Omental fat pad (tissue), 4 donors: ENCODE results near the gene ARHGEF4. TPM values are rescaled to one million over a fixed set of nuclear protein-coding genes. Genes with fewer than 3 reads are reported as not detected.

Experiments used
- ATAC-seq: fragments of 150-250 bp; one replicate; pipeline ENCODE4 v1.9.1; 2016; ENCODE audit warnings: mild to moderate bottlenecking, moderate library complexity; ENCODE audit not compliant: low FRiP score
- DNase-seq: peaks from one replicate; pipeline ENCODE4 v3.0.0-alpha.2; 2019; ENCODE audit warnings: low spot score
- CTCF ChIP-seq, 3 donors: fragments of 450-650 bp; IDR thresholded peaks; one replicate each; pipeline ENCODE4 v1.5.1; 2016 to 2017; ENCODE audit warnings: antibody characterized with exemption in 3 of 3, mild to moderate bottlenecking in 3 of 3, moderate library complexity in 2 of 3
- total RNA-seq, 4 donors: library from RNA; depleted of rRNA; stranded (reverse); fragments of >200 nt; gene quantifications; one replicate each; pipeline ENCODE4 v1.1.0, GENCODE V29; 2016

ARHGEF4 gene
- total RNA-seq, 4 donors from 2014 or later: 2.0 to 18.0 (median 15.0) TPM

- DNase-seq (no peak), ATAC-seq (no peak)
- no peak for TF ChIP-seq CTCF (IDR thresholded peaks at IDR 0.05)
Observed at GRCh38 chr2:130826821-130827501, 9.8 kb upstream of the ARHGEF4 start.

GRCh38 chr2:130827502-130828251, 9.0 kb upstream of the ARHGEF4 start:
- TF ChIP-seq CTCF (IDR thresholded peaks at IDR 0.05): no peak
- no peak for DNase-seq

GRCh38 chr2:130828461-130828860, 8.3 kb upstream of the ARHGEF4 start:
- TF ChIP-seq CTCF (IDR thresholded peaks at IDR 0.05): no peak
- ATAC-seq: no peak
- no peak for DNase-seq

More at GRCh38 chr2:130827502-130828251, 9.0 kb upstream of the ARHGEF4 start:
- no peak for ATAC-seq

GRCh38 chr2:130829015-130829414, 7.7 kb upstream of the ARHGEF4 start:
- no peak for TF ChIP-seq CTCF (IDR thresholded peaks at IDR 0.05)
- no peak for DNase-seq
- ATAC-seq: no peak

- no peak for TF ChIP-seq CTCF (IDR thresholded peaks at IDR 0.05)
- DNase-seq (no peak), ATAC-seq (no peak)
Observed at GRCh38 chr2:130830538-130830937, 6.2 kb upstream of the ARHGEF4 start.

- no peak for DNase-seq
- no peak for TF ChIP-seq CTCF (IDR thresholded peaks at IDR 0.05)
- no peak for ATAC-seq
Observed at GRCh38 chr2:130831356-130831755, 5.4 kb upstream of the ARHGEF4 start.
